ENCODE data around the gene HSD17B12. TPM values are rescaled to one million over a fixed set of nuclear protein-coding genes. Genes with fewer than 3 reads are reported as not detected.

The HSD17B12 gene
- total RNA-seq, 2 donors from 2014 or later = 18.5 to 19.1 TPM

- ATAC-seq (no peak), DNase-seq (no peak)
- peaks cover 6% of the 10 kb centered on the region for H3K36me3 Mint-ChIP-seq (ENCODE audit: low read depth)
- H3K9me3 ChIP-seq (ENCODE audit: control insufficient read depth, low read length, poor library complexity, severe bottlenecking) = no peaks in the 10 kb centered on the region
- H3K4me1 Mint-ChIP-seq = no peaks in the 10 kb centered on the region
- no peaks in the 10 kb centered on the region for H3K27me3 Mint-ChIP-seq
- no peak overlapping the region for H3K27ac Mint-ChIP-seq
- no peak overlapping the region for H3K4me3 Mint-ChIP-seq
Measured at GRCh38 chr11:43835104-43835503, 154.6 kb downstream of the HSD17B12 start.

GRCh38 chr11:43837879-43838278, 157.3 kb downstream of the HSD17B12 start:
- Mint-ChIP-seq H3K27ac (no peak overlapping the region), H3K36me3 (ENCODE audit: low read depth) (peaks cover 6% of the 10 kb centered on the region), H3K4me3 (no peak overlapping the region), H3K27me3 (no peaks in the 10 kb centered on the region), H3K4me1 (no peaks in the 10 kb centered on the region)
- H3K9me3 ChIP-seq (ENCODE audit: control insufficient read depth, low read length, poor library complexity, severe bottlenecking) = no peaks in the 10 kb centered on the region
- ATAC-seq (no peak), DNase-seq (no peak)

- Mint-ChIP-seq H3K27ac (no peak overlapping the region), H3K4me3 (no peak overlapping the region), H3K36me3 (ENCODE audit: low read depth) (peaks cover 6% of the 10 kb centered on the region), H3K4me1 (no peaks in the 10 kb centered on the region), H3K27me3 (no peaks in the 10 kb centered on the region)
- ATAC-seq (no peak), DNase-seq (no peak)
- no peaks in the 10 kb centered on the region for H3K9me3 ChIP-seq (ENCODE audit: control insufficient read depth, low read length, poor library complexity, severe bottlenecking)
Measured at GRCh38 chr11:43842021-43842420, 161.5 kb downstream of the HSD17B12 start.

GRCh38 chr11:43845816-43846215, 165.3 kb downstream of the HSD17B12 start:
- Mint-ChIP-seq H3K27ac (no peak overlapping the region), H3K4me3 (no peak overlapping the region), H3K27me3 (no peaks in the 10 kb centered on the region), H3K36me3 (ENCODE audit: low read depth) (no peaks in the 10 kb centered on the region), H3K4me1 (peaks cover 5% of the 10 kb centered on the region)
- H3K9me3 ChIP-seq (ENCODE audit: control insufficient read depth, low read length, poor library complexity, severe bottlenecking) = no peaks in the 10 kb centered on the region
- ATAC-seq = no peak
- no peak for DNase-seq

GRCh38 chr11:43852057-43852636, 171.6 kb downstream of the HSD17B12 start:
- H3K9me3 ChIP-seq (ENCODE audit: control insufficient read depth, low read length, poor library complexity, severe bottlenecking) = no peaks in the 10 kb centered on the region
- DNase-seq (peak in 1 of 3 donors; percentile 33), ATAC-seq (peak; percentile 83)
- H3K4me1 Mint-ChIP-seq = peaks cover 5% of the 10 kb centered on the region
- H3K27me3 Mint-ChIP-seq = no peaks in the 10 kb centered on the region
- no peak overlapping the region for H3K4me3 Mint-ChIP-seq
- H3K27ac Mint-ChIP-seq = no peak overlapping the region
- no peaks in the 10 kb centered on the region for H3K36me3 Mint-ChIP-seq (ENCODE audit: low read depth)

GRCh38 chr11:43853781-43854180, 173.2 kb downstream of the HSD17B12 start:
- Mint-ChIP-seq H3K36me3 (ENCODE audit: low read depth) (no peaks in the 10 kb centered on the region), H3K27ac (no peak overlapping the region), H3K27me3 (no peaks in the 10 kb centered on the region), H3K4me1 (peaks cover 5% of the 10 kb centered on the region), H3K4me3 (no peak overlapping the region)
- no peaks in the 10 kb centered on the region for H3K9me3 ChIP-seq (ENCODE audit: control insufficient read depth, low read length, poor library complexity, severe bottlenecking)
- no peak for ATAC-seq
- no peak for DNase-seq

GRCh38 chr11:43856993-43857392, 176.5 kb downstream of the HSD17B12 start:
- H3K4me3 Mint-ChIP-seq = no peak overlapping the region
- ATAC-seq (no peak), DNase-seq (no peak)
- no peaks in the 10 kb centered on the region for H3K9me3 ChIP-seq (ENCODE audit: control insufficient read depth, low read length, poor library complexity, severe bottlenecking)
- no peaks in the 10 kb centered on the region for H3K4me1 Mint-ChIP-seq
- no peaks in the 10 kb centered on the region for H3K27me3 Mint-ChIP-seq
- no peaks in the 10 kb centered on the region for H3K36me3 Mint-ChIP-seq (ENCODE audit: low read depth)
- no peak overlapping the region for H3K27ac Mint-ChIP-seq

GRCh38 chr11:43861141-43861540, 180.6 kb downstream of the HSD17B12 start:
- no peaks in the 10 kb centered on the region for H3K4me1 Mint-ChIP-seq

GRCh38 chr11:43866520-43866919, 186.0 kb downstream of the HSD17B12 start:
- H3K4me3 Mint-ChIP-seq = no peak overlapping the region
- peaks cover 12% of the 10 kb centered on the region for H3K27me3 Mint-ChIP-seq
- H3K36me3 Mint-ChIP-seq (ENCODE audit: low read depth) = no peaks in the 10 kb centered on the region

More at GRCh38 chr11:43861141-43861540, 180.6 kb downstream of the HSD17B12 start:
- H3K4me3 Mint-ChIP-seq = no peak overlapping the region
- H3K9me3 ChIP-seq (ENCODE audit: control insufficient read depth, low read length, poor library complexity, severe bottlenecking) = no peaks in the 10 kb centered on the region
- no peak overlapping the region for H3K27ac Mint-ChIP-seq
- H3K27me3 Mint-ChIP-seq = peaks cover 5% of the 10 kb centered on the region
- DNase-seq (no peak), ATAC-seq (no peak)
- no peaks in the 10 kb centered on the region for H3K36me3 Mint-ChIP-seq (ENCODE audit: low read depth)

GRCh38 chr11:43866969-43867368, 186.4 kb downstream of the HSD17B12 start:
- no peak for ATAC-seq
- H3K27me3 Mint-ChIP-seq = peaks cover 14% of the 10 kb centered on the region
- H3K9me3 ChIP-seq (ENCODE audit: control insufficient read depth, low read length, poor library complexity, severe bottlenecking) = no peaks in the 10 kb centered on the region
- no peaks in the 10 kb centered on the region for H3K36me3 Mint-ChIP-seq (ENCODE audit: low read depth)
- H3K4me1 Mint-ChIP-seq = peaks cover 16% of the 10 kb centered on the region
- no peak overlapping the region for H3K4me3 Mint-ChIP-seq
- H3K27ac Mint-ChIP-seq = no peak overlapping the region
- DNase-seq = no peak

More at GRCh38 chr11:43866520-43866919, 186.0 kb downstream of the HSD17B12 start:
- no peaks in the 10 kb centered on the region for H3K9me3 ChIP-seq (ENCODE audit: control insufficient read depth, low read length, poor library complexity, severe bottlenecking)
- no peak for DNase-seq
- no peak overlapping the region for H3K27ac Mint-ChIP-seq
- H3K4me1 Mint-ChIP-seq = peaks cover 16% of the 10 kb centered on the region
- ATAC-seq = no peak

- Mint-ChIP-seq H3K27me3 (peaks cover 34% of the 10 kb centered on the region), H3K27ac (peak overlapping the region; percentile 61), H3K4me1 (peaks cover 16% of the 10 kb centered on the region), H3K4me3 (peak overlapping the region; percentile 79), H3K36me3 (ENCODE audit: low read depth) (peaks cover 2% of the 10 kb centered on the region)
- H3K9me3 ChIP-seq (ENCODE audit: control insufficient read depth, low read length, poor library complexity, severe bottlenecking) = no peaks in the 10 kb centered on the region
- peak; percentile 99 for ATAC-seq
- DNase-seq = no peak
Measured at GRCh38 chr11:43868852-43869567, 188.5 kb downstream of the HSD17B12 start.

GRCh38 chr11:43871051-43871450, 190.5 kb downstream of the HSD17B12 start:
- no peaks in the 10 kb centered on the region for H3K9me3 ChIP-seq (ENCODE audit: control insufficient read depth, low read length, poor library complexity, severe bottlenecking)
- no peak overlapping the region for H3K27ac Mint-ChIP-seq
- peaks cover 46% of the 10 kb centered on the region for H3K27me3 Mint-ChIP-seq
- DNase-seq (no peak), ATAC-seq (no peak)
- H3K4me1 Mint-ChIP-seq = peaks cover 16% of the 10 kb centered on the region
- peaks cover 2% of the 10 kb centered on the region for H3K36me3 Mint-ChIP-seq (ENCODE audit: low read depth)
- H3K4me3 Mint-ChIP-seq = no peak overlapping the region

GRCh38 chr11:43872995-43873394, 192.5 kb downstream of the HSD17B12 start:
- H3K36me3 Mint-ChIP-seq (ENCODE audit: low read depth) = peaks cover 2% of the 10 kb centered on the region
- ATAC-seq (no peak), DNase-seq (no peak)
- peaks cover 63% of the 10 kb centered on the region for H3K27me3 Mint-ChIP-seq
- no peak overlapping the region for H3K4me3 Mint-ChIP-seq
- peaks cover 12% of the 10 kb centered on the region for H3K4me1 Mint-ChIP-seq
- H3K27ac Mint-ChIP-seq = no peak overlapping the region
- no peaks in the 10 kb centered on the region for H3K9me3 ChIP-seq (ENCODE audit: control insufficient read depth, low read length, poor library complexity, severe bottlenecking)

- ATAC-seq (no peak), DNase-seq (no peak)
- no peak overlapping the region for H3K4me3 Mint-ChIP-seq
- no peak overlapping the region for H3K27ac Mint-ChIP-seq
- peaks cover 2% of the 10 kb centered on the region for H3K36me3 Mint-ChIP-seq (ENCODE audit: low read depth)
- no peaks in the 10 kb centered on the region for H3K9me3 ChIP-seq (ENCODE audit: control insufficient read depth, low read length, poor library complexity, severe bottlenecking)
- peaks cover 68% of the 10 kb centered on the region for H3K27me3 Mint-ChIP-seq
- H3K4me1 Mint-ChIP-seq = peaks cover 6% of the 10 kb centered on the region
Measured at GRCh38 chr11:43874078-43874477, 193.5 kb downstream of the HSD17B12 start.

All from T-helper 17 cell (primary cell).